Small intestine (tissue), 7 donors: ENCODE measurements around the gene SDK2. TPM values are rescaled to one million over a fixed set of nuclear protein-coding genes. Genes with fewer than 3 reads are reported as not detected.

Experiments
- DNase-seq, 2 donors: peaks; one replicate each; pipeline versions ENCODE4 v3.0.0 to v3.0.0-alpha.2; 2013
- FAIRE-seq: peaks from 2 replicates; lab custom pipeline; 2012; peaks lifted over from hg19 to GRCh38; lab: Jason Lieb, UNC
- H3K27ac ChIP-seq, 3 donors: one replicate each; pipeline ENCODE4 v1.5.1; 2013; ENCODE audit warnings: low read length in 2 of 3, mild to moderate bottlenecking in 2 of 3, control low read depth in 1 of 3, inconsistent platforms in 1 of 3, low read depth in 1 of 3, moderate library complexity in 1 of 3
- H3K27me3 ChIP-seq, 3 donors: one replicate each; pipeline ENCODE4 v1.6.1; 2013; ENCODE audit warnings: low read length in 3 of 3, inconsistent platforms in 1 of 3; ENCODE audit not compliant: control insufficient read depth in 3 of 3, insufficient read depth in 3 of 3
- H3K36me3 ChIP-seq, 3 donors: one replicate each; pipeline ENCODE4 v1.6.1; 2013; ENCODE audit warnings: low read length in 3 of 3, inconsistent platforms in 1 of 3, low read depth in 1 of 3, mild to moderate bottlenecking in 1 of 3, moderate library complexity in 1 of 3; ENCODE audit not compliant: control insufficient read depth in 3 of 3, insufficient read depth in 2 of 3
- H3K4me1 ChIP-seq, 3 donors: one replicate each; pipeline ENCODE4 v1.6.1; 2013; ENCODE audit warnings: low read length in 2 of 3, inconsistent platforms in 1 of 3, low read depth in 1 of 3, mild to moderate bottlenecking in 1 of 3, moderate library complexity in 1 of 3; ENCODE audit not compliant: control insufficient read depth in 3 of 3, insufficient read depth in 2 of 3
- H3K4me3 ChIP-seq, 3 donors: one replicate each; pipeline ENCODE4 v1.5.1; 2013; ENCODE audit warnings: low read length in 3 of 3, control low read depth in 1 of 3, inconsistent platforms in 1 of 3, low read depth in 1 of 3, mild to moderate bottlenecking in 1 of 3, moderate library complexity in 1 of 3
- H3K9me3 ChIP-seq, 2 donors: one replicate each; pipeline ENCODE4 v1.6.1; 2013; ENCODE audit warnings: low read depth in 1 of 2, low read length in 1 of 2; ENCODE audit not compliant: control insufficient read depth in 2 of 2, insufficient read depth in 1 of 2
- WGBS, 3 donors: extraction: QIAGEN DNeasy Blood & Tissue Kit; methylation state at CpG; one replicate each; pipeline ENCODE4 v1.1.7; 2013; 5-methylcytosine and 5-hydroxymethylcytosine counted together
- polyA plus RNA-seq, 4 donors: library from polyadenylated mRNA; stranded (reverse) in 3 of 4; unstranded in 1 of 4; fragments of 200-250 nt in 3 of 4; fragments of 120-200 nt in 1 of 4; gene quantifications; one replicate each; pipeline versions ENCODE4 v1.2.1 to v1.2.3, GENCODE V29; 2013
- donor health status: healthy with polysubstance abuse.
- donor health status: control.
- donor health status: control.
- donor health status: Bipolar disorder and iron deficiency.
- donor health status: healthy.

The SDK2 gene
- polyA plus RNA-seq, 4 donors: under 0.01 to 1.1 (median 0.10) TPM

DNA sequence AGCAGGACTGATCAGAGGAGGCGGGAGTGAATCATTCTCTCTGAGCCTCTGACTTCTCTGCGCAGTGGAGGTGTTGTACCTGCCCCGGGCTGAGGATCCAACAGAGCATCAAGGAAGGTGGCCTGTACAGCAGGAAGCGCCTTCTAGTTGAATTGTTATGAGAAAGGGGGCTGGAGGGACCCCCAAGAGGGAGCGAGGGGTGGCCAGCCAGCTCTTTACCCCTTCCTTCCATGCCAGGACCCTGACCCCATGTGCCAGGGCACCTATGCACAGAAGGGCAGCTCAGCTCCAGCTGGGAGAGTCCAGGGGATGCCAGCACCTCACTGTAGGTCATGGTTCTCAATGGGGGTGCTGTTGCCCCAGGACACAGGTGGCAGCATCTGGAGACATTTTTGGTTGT, 149.3 kb downstream of the SDK2 start:
- Histone ChIP-seq H3K27ac (no peak overlapping the region), H3K27me3 (peaks cover 0 to 12% (median 3%) of the 10 kb centered on the region in 3 donors), H3K4me3 (no peak overlapping the region), H3K36me3 (no peaks in the 10 kb centered on the region), H3K9me3 (no peaks in the 10 kb centered on the region), H3K4me1 (no peaks in the 10 kb centered on the region)
- FAIRE-seq: no peak
- DNase-seq: no peak
- WGBS, 3 donors: 72 to 85% (median 78%) methylated on average over 5 of the region's 5 CpGs

GRCh38 chr17:73493956-73494926, 150.0 kb downstream of the SDK2 start:
- no peak overlapping the region for H3K27ac ChIP-seq
- no peaks in the 10 kb centered on the region for H3K36me3 ChIP-seq
- 47 to 70% (median 53%) methylated on average over 24 of the region's 24 CpGs for WGBS, 3 donors
- peaks cover 0 to 12% (median under 1%) of the 10 kb centered on the region in 3 donors for H3K27me3 ChIP-seq
- H3K4me3 ChIP-seq: no peak overlapping the region
- DNase-seq (no peak), FAIRE-seq (no peak)
- H3K4me1 ChIP-seq: no peaks in the 10 kb centered on the region
- no peaks in the 10 kb centered on the region for H3K9me3 ChIP-seq

GRCh38 chr17:73492821-73493814, 151.1 kb downstream of the SDK2 start:
- no peak overlapping the region for H3K27ac ChIP-seq
- H3K27me3 ChIP-seq: peaks cover 0 to 12% (median 0%) of the 10 kb centered on the region in 3 donors
- H3K4me3 ChIP-seq: no peak overlapping the region
- H3K36me3 ChIP-seq: no peaks in the 10 kb centered on the region
- DNase-seq: peak; percentile 18 to 19
- FAIRE-seq: no peak
- 22 to 48% (median 40%) methylated on average over 22 of the region's 22 CpGs for WGBS, 3 donors
- no peaks in the 10 kb centered on the region for H3K4me1 ChIP-seq
- no peaks in the 10 kb centered on the region for H3K9me3 ChIP-seq

DNA sequence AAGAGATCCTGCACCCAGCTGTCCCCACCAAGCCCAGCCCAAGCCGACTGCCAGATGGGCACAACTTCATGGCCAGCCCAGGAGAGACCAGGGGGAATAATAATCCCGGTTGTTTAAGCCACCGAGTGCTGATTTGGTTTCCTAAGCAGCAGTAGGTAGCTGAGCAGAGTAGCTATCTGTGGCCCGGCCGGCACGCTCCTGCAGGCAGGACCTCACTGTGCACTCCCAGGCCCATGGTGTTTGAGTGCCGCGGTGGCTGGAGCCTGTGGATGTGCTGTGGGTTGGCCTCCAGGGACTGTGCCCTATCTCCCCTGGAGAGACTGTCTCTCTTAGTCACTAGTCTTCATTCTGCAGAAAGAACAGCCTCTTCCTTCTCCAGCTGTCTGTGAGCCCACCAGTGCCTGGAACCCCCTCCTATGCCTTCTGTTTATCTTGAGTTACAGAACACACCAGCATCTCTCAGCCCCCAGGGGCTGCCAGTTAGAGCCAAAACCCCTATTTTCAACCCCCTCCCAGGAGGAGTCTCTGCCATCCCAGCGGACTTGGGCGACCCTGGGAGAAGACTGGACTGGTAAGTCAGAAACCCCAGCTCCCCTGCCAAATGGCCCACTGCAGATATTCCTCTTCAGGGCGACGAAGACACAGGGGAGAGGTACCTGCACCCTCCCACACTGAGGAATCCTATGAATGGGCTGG, 152.0 kb downstream of the SDK2 start:
- H3K9me3 ChIP-seq: no peaks in the 10 kb centered on the region
- peaks cover 0 to 12% (median 0%) of the 10 kb centered on the region in 3 donors for H3K27me3 ChIP-seq
- DNase-seq (no peak), FAIRE-seq (no peak)
- no peak overlapping the region for H3K27ac ChIP-seq
- no peak overlapping the region for H3K4me3 ChIP-seq
- no peaks in the 10 kb centered on the region for H3K4me1 ChIP-seq
- no peaks in the 10 kb centered on the region for H3K36me3 ChIP-seq
- 58 to 73% (median 71%) methylated on average over 12 of the region's 12 CpGs for WGBS, 3 donors

DNA sequence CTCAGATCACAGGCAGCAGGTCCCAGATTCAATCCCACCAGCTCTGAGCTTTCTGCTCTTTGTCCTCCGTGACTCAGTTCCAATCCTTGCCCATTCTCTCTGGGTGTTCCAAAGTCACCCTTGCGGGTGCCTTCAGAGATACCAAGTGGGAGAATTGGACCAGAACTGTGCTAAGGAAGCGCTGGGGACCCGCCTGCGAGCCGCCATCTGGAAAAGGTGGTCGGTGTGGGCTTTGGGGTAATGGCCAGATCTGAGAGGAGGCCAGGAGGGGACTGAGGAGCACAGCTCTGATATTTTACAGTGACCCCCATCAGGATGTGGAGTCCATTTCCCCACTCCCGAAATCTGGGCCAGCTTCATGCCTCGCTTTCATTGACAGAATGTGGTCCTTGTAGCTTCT, 152.6 kb downstream of the SDK2 start:
- no peaks in the 10 kb centered on the region for H3K36me3 ChIP-seq
- H3K27ac ChIP-seq: no peak overlapping the region
- 88 to 93% (median 92%) methylated on average over 9 of the region's 9 CpGs for WGBS, 3 donors
- no peak for DNase-seq
- H3K4me1 ChIP-seq: no peaks in the 10 kb centered on the region
- H3K27me3 ChIP-seq: peaks cover 0 to 12% (median 0%) of the 10 kb centered on the region in 3 donors
- H3K4me3 ChIP-seq: no peak overlapping the region
- H3K9me3 ChIP-seq: no peaks in the 10 kb centered on the region
- no peak for FAIRE-seq

DNA sequence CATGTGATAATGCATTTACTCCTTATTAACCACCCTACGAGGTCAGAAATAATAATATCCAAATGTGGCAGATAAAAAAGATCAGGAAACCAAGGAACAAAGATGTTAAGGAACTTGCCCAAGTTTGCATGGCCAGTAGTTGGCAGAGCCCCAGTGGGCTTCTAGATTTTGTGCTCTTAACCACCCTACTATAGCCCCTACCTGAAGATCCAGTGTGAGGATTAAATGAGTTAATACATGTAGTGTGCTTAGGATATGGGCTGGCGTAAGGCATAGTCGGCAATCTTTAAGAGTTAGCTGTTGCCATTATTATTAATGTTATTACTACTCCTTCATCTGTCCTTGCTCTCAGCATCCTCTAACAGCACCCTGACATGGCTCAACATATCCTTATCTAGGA, 153.4 kb downstream of the SDK2 start:
- DNase-seq (no peak), FAIRE-seq (no peak)
- peaks cover 0 to 12% (median 0%) of the 10 kb centered on the region in 3 donors for H3K27me3 ChIP-seq
- no peaks in the 10 kb centered on the region for H3K36me3 ChIP-seq
- H3K27ac ChIP-seq: no peak overlapping the region
- H3K9me3 ChIP-seq: no peaks in the 10 kb centered on the region
- 71 to 85% (median 79%) methylated on average over 3 of the region's 3 CpGs for WGBS, 3 donors
- H3K4me3 ChIP-seq: no peak overlapping the region
- no peaks in the 10 kb centered on the region for H3K4me1 ChIP-seq

DNA sequence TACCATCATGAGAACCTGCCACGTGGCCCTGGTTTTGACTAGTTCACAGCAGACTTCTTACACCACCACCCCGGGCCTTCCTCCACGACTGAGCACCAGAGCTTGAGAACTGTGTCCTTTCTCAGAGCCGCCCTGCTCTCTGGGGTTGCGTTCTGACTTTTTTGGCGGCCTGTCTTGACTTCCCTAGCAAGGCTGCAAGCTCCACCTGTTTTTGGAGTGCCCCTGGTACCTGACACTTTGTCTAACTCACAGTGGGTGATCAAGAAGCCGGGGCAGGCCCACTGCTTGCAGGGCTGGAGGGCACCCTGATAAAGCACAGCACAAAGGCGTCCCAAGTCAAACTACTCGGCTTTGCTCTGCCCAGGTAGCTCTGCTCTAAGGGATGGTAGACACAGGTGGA, 154.3 kb downstream of the SDK2 start:
- Histone ChIP-seq H3K36me3 (no peaks in the 10 kb centered on the region), H3K4me1 (no peaks in the 10 kb centered on the region), H3K4me3 (no peak overlapping the region), H3K27ac (no peak overlapping the region), H3K27me3 (peaks cover 0 to 12% (median 0%) of the 10 kb centered on the region in 3 donors), H3K9me3 (peaks cover 0 to 5% of the 10 kb centered on the region in 2 donors)
- FAIRE-seq: no peak
- no peak for DNase-seq
- 78 to 85% (median 82%) methylated on average over 9 of the region's 9 CpGs for WGBS, 3 donors
